Measurements from ENCODE around the gene DAP. TPM values are rescaled to one million over a fixed set of nuclear protein-coding genes. Genes with fewer than 3 reads are reported as not detected.
A peak's percentile ranks its signal among the peaks of the same experiment; 100 is the strongest.

The DAP gene
- total and polyA plus RNA-seq, 2 of the 13 experiments (the other 11 are each of a cell fraction or from before 2014, with no cell fraction given): 22.0 to 57.5 TPM

- Histone ChIP-seq H3K27me3 (ENCODE audit: control insufficient read depth in 1 of 2, insufficient read depth in 2 of 2, low read length in 2 of 2) (no peaks in the 10 kb centered on the region), H3K9me3 (ENCODE audit: low read length) (no peaks in the 10 kb centered on the region), H3K79me2 (ENCODE audit: insufficient read depth, low read length) (no peaks in the 10 kb centered on the region), H3K27ac (ENCODE audit: extremely low read length, insufficient read depth, low read length) (no peak overlapping the region), H3K4me1 (ENCODE audit: insufficient read depth, low read length) (no peaks in the 10 kb centered on the region), H3K9ac (ENCODE audit: insufficient read depth, low read depth, low read length) (no peak overlapping the region), H3K4me2 (ENCODE audit: low read depth, low read length) (no peak overlapping the region), H3K36me3 (replicated peaks in 1 of 2; ENCODE audit: control insufficient read depth in 1 of 2, insufficient read depth in 2 of 2, low read length in 2 of 2) (peaks cover 31 to 68% of the 10 kb centered on the region in 2 experiments), H4K20me1 (ENCODE audit: insufficient read depth, low read length) (peaks cover 14% of the 10 kb centered on the region; the same call in 1 of the 2 replicates), H3K4me3 (replicated peaks in 1 of 3; ENCODE audit: insufficient read depth in 1 of 3, low read depth in 2 of 3, low read length in 3 of 3) (no peak overlapping the region), H2AFZ (ENCODE audit: low read length) (no peak overlapping the region)
- in situ Hi-C loops (cut with HindIII; ENCODE audit: extremely low pct_ligation_motif_present, low pct_unique_long_range_greater_than_20kb): no loop called here
- BruUV-seq (replicated peaks): no TSS peak
- ChIA-PET POLR2A (no interaction called here), CTCF (ENCODE audit: low intra/inter-chr PET ratio, low total read pairs) (no interaction called here)
- no peak for TF ChIP-seq ATAD3A (CRISPR knock-in tag; IDR thresholded peaks at IDR 0.05)
- no peak for TF ChIP-seq MTA3 (CRISPR knock-in tag; IDR thresholded peaks at IDR 0.05)
- TF ChIP-seq HES4 (CRISPR knock-in tag; IDR thresholded peaks at IDR 0.05; ENCODE audit: borderline replicate concordance): no peak
- DNase-seq (ENCODE audit: low spot score) (no peak), FAIRE-seq (no peak), ATAC-seq (peak; percentile 31; the same call in 2 of the 3 replicates)
- intact Hi-C loops (cut with micrococcal nuclease; ENCODE audit: unreplicated experiment): no loop called here
- WGBS (ENCODE audit: low lambda C conversion rate): 96% methylated on average over 11 of the region's 11 CpGs
These were observed 76.5 kb downstream of the DAP start for GRCh38 chr5:10684303-10685086.

GRCh38 chr5:10682801-10683525 is 78.1 kb downstream of the DAP start:
- H3K4me3 ChIP-seq (replicated peaks in 1 of 3; ENCODE audit: insufficient read depth in 1 of 3, low read depth in 2 of 3, low read length in 3 of 3): no peak overlapping the region
- H3K27ac ChIP-seq (ENCODE audit: extremely low read length, insufficient read depth, low read length): no peak overlapping the region
- 0 out of 2 replicates have a peak, but pooled peaks cover 3% of the 10 kb centered on the region for H4K20me1 ChIP-seq (ENCODE audit: insufficient read depth, low read length)
- POLR2A ChIA-PET: no interaction called here
- no peak overlapping the region for H2AFZ ChIP-seq (ENCODE audit: low read length)
- no peaks in the 10 kb centered on the region for H3K4me1 ChIP-seq (ENCODE audit: insufficient read depth, low read length)
- no peak overlapping the region for H3K4me2 ChIP-seq (ENCODE audit: low read depth, low read length)
- no peaks in the 10 kb centered on the region for H3K27me3 ChIP-seq (ENCODE audit: control insufficient read depth in 1 of 2, insufficient read depth in 2 of 2, low read length in 2 of 2)
- no peak overlapping the region for H3K9ac ChIP-seq (ENCODE audit: insufficient read depth, low read depth, low read length)
- CTCF ChIA-PET (ENCODE audit: low intra/inter-chr PET ratio, low total read pairs): no interaction called here
- H3K9me3 ChIP-seq (ENCODE audit: low read length): no peaks in the 10 kb centered on the region
- no peak for DNase-seq (ENCODE audit: low spot score)
- no peak for FAIRE-seq
- no peaks in the 10 kb centered on the region for H3K79me2 ChIP-seq (ENCODE audit: insufficient read depth, low read length)
- no TSS peak for BruUV-seq (replicated peaks)
- intact Hi-C loops (cut with micrococcal nuclease; ENCODE audit: unreplicated experiment) (no loop called here), in situ Hi-C loops (cut with HindIII; ENCODE audit: extremely low pct_ligation_motif_present, low pct_unique_long_range_greater_than_20kb) (no loop called here)
- WGBS (ENCODE audit: low lambda C conversion rate): 98% methylated on average over 14 of the region's 16 CpGs
- no peak for ATAC-seq
- peaks cover 33 to 61% of the 10 kb centered on the region in 2 experiments for H3K36me3 ChIP-seq (replicated peaks in 1 of 2; ENCODE audit: control insufficient read depth in 1 of 2, insufficient read depth in 2 of 2, low read length in 2 of 2)
- TF ChIP-seq SMARCC2 (IDR thresholded peaks at IDR 0.05): no peak
- TF ChIP-seq NKX3-1 (CRISPR knock-in tag; IDR thresholded peaks at IDR 0.05): no peak
- no peak for TF ChIP-seq KIAA2018 (CRISPR knock-in tag; IDR thresholded peaks at IDR 0.05; ENCODE audit: borderline replicate concordance)
- TF ChIP-seq ZNF530 (CRISPR knock-in tag; IDR thresholded peaks at IDR 0.05; ENCODE audit: low read depth): no peak

Data from HepG2 (cell line).